ENCODE results near the gene EMC7.
"Not testable (repeated sequence)": the region's sequence is repeated elsewhere in the genome, so short reads cannot be mapped to it uniquely, and the experiment has no call there.

EMC7 gene

DNA sequence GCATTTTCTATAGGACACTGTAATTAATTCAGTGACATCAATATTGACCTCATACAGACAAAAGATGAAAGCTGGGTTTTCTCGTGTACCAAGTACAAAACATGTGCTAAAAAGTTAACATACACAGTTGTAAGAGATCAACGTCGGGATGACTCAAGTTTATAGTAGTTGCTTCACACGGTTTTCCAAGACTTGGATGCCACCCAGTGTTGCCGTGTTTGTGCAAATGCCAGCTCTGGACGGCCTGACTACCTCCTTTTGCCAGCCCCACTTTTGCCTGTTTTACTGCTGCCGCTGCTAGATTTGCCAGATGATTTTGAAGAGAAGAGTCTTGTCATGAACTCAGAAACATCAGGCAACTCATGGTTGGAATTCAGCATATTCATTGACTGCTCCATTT lies 17.6 kb downstream of the EMC7 start:
- no peak for DNase-seq (ENCODE audit: low read depth)

DNA sequence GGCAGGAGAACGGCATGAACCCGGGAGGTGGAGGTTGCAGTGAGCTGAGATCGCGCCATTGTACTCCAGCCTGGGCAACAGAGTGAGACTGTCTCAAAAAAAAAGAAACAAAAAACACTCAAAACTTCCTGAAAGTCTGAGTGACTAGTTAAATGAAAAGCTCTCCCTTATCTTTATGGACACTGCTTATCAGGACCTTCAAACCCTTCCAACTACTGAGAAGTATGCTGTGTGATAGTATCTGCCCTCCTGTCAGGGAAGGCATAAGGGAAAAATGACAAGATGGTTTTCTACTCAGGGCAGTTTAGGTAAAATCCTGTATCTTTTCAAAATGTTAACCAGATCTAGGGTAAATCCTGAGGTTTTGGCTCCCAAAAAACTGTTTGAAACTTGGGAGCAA lies 21.8 kb downstream of the EMC7 start:
- DNase-seq (ENCODE audit: low read depth): no peak

DNA sequence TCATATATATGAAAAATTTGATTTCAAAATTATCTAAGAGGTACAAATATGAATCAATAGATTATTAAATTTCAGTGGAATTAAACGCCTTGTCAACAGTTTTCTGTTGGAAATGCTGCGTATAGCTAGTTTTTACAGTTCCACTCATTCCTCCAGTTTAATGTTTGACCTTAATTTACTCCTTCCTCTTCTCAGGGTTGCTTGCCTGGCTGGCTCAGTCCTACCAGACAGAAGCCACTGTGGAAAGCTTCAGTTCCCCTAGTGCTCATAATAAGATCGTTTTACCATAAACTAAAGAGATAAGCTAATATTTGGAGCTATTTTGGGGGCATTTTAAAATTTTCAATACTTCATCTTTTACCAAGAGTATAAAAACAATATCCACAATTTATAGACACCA lies 22.8 kb downstream of the EMC7 start:
- no peak for DNase-seq (ENCODE audit: low read depth)

GRCh38 chr15:34076785-34077184 lies 24.9 kb downstream of the EMC7 start:
- no peak for DNase-seq (ENCODE audit: low read depth)

GRCh38 chr15:34070003-34070402 lies 31.7 kb downstream of the EMC7 start:
- no peak for DNase-seq (ENCODE audit: low read depth)

DNA sequence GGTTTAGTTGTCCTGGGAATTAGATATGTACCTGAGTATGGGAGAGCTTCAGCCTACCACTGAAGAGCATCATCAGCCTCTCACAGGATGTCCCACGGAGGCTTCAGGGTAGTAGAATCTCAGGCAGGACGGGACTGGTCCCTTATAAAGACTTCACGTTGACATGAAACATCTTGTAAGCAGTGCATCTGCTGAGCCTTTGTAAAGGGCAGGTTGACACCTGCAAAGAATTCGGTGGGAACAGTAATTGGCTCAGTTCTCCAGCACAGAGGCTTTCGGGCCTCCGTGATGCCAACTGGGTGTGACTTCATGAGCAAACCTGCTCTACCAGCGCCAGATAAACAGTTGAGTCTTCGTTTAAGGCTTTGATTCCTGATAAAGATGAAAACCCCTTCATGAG lies 35.7 kb downstream of the EMC7 start:
- no peak for DNase-seq (ENCODE audit: low read depth)

DNA sequence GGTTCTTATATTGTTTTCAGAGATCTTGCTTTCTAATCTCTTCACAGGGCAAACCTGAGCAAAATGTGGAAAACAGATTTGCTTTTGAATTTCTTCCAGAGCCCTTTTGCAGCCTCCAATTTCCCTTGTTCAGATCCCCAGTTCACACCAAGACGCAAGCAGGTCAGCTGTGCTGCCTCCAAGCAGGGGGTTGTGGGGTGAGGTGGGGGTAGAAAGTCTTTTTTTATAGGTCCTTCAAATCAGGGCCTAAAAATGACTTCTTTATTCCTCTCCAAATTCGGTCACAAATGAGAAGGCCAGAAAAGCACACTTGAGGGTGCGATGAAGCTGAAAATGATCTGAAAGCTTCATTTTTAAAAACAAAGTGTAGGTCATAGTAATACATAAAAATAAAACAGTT lies 36.4 kb downstream of the EMC7 start:
- no peak for DNase-seq (ENCODE audit: low read depth)

DNA sequence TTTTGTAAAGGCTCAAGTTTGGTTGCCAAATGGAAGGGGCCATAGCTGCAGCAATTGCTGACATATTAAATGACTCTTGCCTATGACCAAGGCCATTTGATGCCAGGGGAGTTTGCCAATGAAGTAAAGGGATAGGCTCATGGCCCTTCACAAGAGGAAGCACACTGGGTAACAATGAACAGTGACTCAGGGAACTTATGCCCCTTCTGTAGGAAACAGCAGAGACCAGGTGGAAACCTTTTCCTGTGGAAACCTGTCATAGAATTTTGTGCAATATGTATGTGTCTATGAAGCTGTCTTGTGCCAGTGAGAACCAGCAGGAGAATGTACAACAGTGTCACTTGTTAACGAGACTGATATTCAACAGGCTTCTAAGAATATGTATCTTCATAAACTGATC lies 37.2 kb downstream of the EMC7 start:
- no peak for DNase-seq (ENCODE audit: low read depth)

- DNase-seq (ENCODE audit: low read depth): no peak
Measured at GRCh38 chr15:34059946-34060345, 41.7 kb downstream of the EMC7 start.

GRCh38 chr15:34059476-34059875 lies 42.2 kb downstream of the EMC7 start:
- DNase-seq (ENCODE audit: low read depth): no peak

GRCh38 chr15:34056911-34057310 lies 44.8 kb downstream of the EMC7 start:
- no peak for DNase-seq (ENCODE audit: low read depth)

- no peak for DNase-seq (ENCODE audit: low read depth)
Measured at GRCh38 chr15:34055868-34056595, 45.6 kb downstream of the EMC7 start.

DNA sequence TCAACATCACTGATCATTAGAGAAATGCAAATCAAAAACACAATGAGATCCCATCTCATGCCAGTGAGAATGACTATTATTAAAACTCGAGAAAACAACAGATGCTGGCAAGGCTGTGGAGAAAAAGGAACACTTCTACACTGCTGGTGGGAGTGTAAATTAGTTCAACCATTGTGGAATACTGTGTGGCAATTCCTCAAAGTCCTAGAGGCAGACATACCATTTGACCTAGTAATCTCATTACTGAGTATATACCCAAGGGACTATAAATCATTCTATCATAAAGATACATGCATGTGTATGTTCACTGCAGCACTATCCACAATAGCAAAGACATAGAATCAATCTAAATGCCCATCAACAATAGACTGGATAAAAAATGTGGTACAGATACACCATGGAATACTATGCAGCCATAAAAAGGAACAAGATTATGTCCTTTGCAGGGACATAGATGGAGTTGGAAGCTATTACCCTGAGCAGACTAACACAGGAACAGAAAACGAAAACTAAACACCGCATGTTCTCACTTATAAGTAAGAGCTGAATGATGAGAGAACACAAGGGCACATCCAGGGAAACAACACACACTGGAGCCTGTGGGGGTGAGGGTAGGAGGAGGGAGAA lies 47.5 kb downstream of the EMC7 start:
- no peak for DNase-seq (ENCODE audit: low read depth)

- DNase-seq (ENCODE audit: low read depth): not testable (repeated sequence)
Measured at GRCh38 chr15:34050385-34050784, 51.3 kb downstream of the EMC7 start.

DNA sequence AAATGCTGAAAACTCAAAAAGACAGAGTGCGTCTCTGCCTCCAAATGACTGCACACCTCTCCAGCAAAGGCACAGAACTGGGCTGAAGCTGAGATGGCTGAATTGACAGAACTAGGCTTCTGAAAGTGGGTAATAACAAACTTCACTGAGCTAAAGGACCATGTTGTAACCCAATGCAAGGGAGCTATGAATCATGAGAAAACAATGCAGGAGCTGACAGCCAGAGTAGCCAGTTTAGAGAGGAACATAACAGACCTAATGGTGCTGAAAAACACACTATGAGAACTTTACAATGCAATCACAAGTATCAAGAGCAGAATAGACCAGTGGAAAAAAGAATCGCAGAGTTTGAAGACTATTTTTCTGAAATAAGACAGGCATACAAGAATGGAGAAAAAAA lies 52.5 kb downstream of the EMC7 start:
- DNase-seq (ENCODE audit: low read depth): no peak

DNA sequence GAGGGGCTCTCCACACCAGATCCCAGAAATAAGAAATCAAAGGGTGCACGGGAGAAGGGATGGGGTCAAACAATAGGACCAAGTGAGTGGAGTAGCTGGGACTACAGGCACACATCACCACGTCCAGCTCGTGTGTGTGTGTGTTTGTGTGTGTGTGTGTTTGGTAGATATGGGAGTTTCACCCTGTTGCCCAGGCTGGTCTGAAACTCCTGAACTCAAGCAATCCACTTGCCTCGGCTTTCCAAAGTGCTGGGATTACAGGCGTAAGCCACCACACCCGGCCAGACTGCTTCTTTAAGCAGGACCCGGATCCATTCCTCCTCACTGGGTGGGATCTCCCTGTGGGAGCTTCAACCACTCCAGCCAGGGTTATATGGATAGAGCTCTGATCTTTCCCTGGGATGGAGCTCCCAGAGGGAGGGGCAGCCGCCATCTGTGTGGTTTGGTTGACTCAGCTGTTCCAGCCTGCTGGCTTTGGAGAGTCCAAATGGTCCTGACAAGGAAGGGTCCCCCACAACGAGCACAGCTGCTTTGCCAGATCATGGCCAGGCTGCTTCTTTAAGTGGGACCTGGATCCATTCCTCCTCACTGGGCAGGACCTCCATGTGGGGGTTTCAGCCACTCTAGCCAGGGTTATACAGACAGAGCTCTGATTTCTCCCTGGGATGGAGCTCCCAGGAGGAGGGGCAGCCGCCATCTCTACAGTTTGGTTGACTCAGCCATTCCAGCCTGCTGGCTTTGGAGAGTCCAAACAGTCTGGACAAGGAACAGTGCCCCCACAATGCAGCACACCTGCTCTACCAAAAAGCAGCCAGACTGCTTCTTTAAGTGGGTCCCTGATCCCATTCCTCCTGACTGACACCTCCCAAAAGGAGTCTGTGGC lies 53.5 kb downstream of the EMC7 start:
- no peak for DNase-seq (ENCODE audit: low read depth)

DNA sequence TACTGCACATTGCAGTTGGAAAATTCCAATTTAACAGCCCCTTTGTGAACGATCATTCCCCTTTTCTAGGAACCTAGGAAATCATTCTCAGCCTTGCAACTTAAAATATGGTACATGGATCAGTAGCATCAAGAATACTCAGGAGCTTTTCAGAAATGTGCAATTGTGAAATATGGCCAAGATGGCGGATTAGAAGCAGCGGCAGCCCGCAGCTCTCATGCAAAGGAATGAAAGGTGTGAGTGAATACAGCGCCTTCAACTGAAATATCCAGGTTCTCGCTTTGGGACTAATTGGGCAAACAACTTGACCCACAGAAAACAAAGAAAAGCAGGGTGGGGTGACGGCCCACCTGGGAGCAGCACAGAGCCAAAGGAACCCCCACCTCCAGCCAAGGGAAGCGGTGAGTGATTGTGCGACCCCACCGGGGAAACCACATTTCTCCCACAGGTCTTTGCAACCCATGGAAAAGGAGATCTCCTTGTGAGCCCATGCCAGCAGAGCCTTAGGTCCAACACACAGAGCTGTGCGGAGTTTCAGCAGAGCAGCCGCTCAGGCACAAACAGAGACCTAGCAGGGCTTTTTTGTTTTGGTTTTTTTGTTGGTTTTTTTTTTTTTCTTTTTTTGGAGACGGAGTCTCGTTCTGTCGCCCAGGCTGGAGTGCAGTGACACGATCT lies 55.1 kb downstream of the EMC7 start:
- DNase-seq (ENCODE audit: low read depth): no peak

DNA sequence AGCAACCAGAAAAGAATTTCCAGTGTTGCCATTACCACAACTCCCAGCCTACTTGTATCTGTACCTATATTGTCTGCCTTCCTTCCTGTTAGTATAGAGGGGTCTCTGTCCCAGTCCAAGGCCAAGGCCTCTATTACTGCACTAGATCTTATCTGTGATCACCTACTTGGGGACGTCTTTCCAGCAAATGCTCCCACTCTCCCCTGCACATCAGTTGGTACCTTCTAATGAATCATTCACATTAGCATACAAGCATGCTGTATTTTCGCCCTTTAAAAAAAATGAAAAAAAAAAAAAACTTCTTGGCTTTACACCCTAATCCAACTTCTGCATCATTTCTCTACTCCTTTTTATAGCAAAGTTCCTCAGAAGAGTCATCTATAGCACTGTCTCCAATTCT lies 57.8 kb downstream of the EMC7 start:
- no peak for DNase-seq (ENCODE audit: low read depth)

- no peak for DNase-seq (ENCODE audit: low read depth)
Measured at GRCh38 chr15:34043391-34043790, 58.3 kb downstream of the EMC7 start.

- DNase-seq (ENCODE audit: low read depth): no peak
Measured at GRCh38 chr15:34039790-34040113, 61.9 kb downstream of the EMC7 start.

- DNase-seq (ENCODE audit: low read depth): no peak
Measured at GRCh38 chr15:34038871-34039789, 62.5 kb downstream of the EMC7 start, which contains the start of gene AVEN. TSS of gene AVEN (minus strand) at chr15:34039204. CDS start at chr15:34039046, 158 bp downstream.
